RWPE1 (cell line): ENCODE data around the gene RNF138.
"Not testable (repeated sequence)": the region's sequence is repeated elsewhere in the genome, so short reads cannot be mapped to it uniquely, and the experiment has no call there.

ENCODE experiments used
- CTCF ChIA-PET: fragments of 350-600 bp; sonication (Branson Sonifier 250); formaldehyde crosslinking; extraction: SDS; loops from one replicate; lab custom pipeline; 2021; lab: Yijun Ruan, JAX
- POLR2A ChIA-PET: fragments of 400-600 bp; formaldehyde crosslinking; extraction: SDS; loops from one replicate; lab custom pipeline; 2020; ENCODE audit warnings: antibody characterized with exemption; ENCODE audit not compliant: low non-redundant PET; lab: Yijun Ruan, JAX
- DNase-seq: peaks from one replicate; pipeline ENCODE4 v3.0.0; 2012; ENCODE audit warnings: low spot score
- H3K27ac ChIP-seq: fragments of 450-650 bp; 2 replicates; pipeline ENCODE4 v1.5.1; 2017
- TF ChIP-seq, protein P1 (sequence below): fragments of 450-650 bp; conservative IDR thresholded peaks from 2 replicates; pipeline ENCODE4 v1.5.1; 2017; ENCODE audit warnings: low read depth, mild to moderate bottlenecking

The RNF138 gene

DNA sequence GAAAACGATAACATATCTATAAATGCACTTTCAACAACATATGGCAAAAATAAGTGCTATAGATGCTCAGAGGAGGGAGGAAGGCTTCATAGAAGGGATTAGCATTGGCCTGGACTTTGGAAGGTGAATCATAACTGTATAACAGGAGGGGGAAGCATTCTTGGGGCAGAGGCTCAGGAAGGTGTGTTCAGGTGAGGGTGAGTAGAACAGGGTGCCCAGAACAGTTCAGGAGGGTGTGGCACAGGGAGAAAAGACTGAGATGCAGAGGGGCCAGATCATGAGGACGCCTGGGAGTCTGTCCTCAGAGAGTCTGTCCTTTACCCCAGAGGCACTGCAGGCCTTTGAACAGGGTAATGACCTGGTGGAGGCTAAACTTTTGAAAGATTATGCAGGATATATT lies 68.9 kb downstream of the RNF138 start:
- TF ChIP-seq, protein P1, sequence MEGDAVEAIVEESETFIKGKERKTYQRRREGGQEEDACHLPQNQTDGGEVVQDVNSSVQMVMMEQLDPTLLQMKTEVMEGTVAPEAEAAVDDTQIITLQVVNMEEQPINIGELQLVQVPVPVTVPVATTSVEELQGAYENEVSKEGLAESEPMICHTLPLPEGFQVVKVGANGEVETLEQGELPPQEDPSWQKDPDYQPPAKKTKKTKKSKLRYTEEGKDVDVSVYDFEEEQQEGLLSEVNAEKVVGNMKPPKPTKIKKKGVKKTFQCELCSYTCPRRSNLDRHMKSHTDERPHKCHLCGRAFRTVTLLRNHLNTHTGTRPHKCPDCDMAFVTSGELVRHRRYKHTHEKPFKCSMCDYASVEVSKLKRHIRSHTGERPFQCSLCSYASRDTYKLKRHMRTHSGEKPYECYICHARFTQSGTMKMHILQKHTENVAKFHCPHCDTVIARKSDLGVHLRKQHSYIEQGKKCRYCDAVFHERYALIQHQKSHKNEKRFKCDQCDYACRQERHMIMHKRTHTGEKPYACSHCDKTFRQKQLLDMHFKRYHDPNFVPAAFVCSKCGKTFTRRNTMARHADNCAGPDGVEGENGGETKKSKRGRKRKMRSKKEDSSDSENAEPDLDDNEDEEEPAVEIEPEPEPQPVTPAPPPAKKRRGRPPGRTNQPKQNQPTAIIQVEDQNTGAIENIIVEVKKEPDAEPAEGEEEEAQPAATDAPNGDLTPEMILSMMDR: no peak
- no peak overlapping the region for H3K27ac ChIP-seq
- CTCF ChIA-PET: interaction anchor here (0.7 kb wide), 1 partner anchor 191 kb away, joined by 3 read pairs; no protein-coding TSS in a partner anchor
- DNase-seq: no peak
- POLR2A ChIA-PET: no interaction called here

DNA sequence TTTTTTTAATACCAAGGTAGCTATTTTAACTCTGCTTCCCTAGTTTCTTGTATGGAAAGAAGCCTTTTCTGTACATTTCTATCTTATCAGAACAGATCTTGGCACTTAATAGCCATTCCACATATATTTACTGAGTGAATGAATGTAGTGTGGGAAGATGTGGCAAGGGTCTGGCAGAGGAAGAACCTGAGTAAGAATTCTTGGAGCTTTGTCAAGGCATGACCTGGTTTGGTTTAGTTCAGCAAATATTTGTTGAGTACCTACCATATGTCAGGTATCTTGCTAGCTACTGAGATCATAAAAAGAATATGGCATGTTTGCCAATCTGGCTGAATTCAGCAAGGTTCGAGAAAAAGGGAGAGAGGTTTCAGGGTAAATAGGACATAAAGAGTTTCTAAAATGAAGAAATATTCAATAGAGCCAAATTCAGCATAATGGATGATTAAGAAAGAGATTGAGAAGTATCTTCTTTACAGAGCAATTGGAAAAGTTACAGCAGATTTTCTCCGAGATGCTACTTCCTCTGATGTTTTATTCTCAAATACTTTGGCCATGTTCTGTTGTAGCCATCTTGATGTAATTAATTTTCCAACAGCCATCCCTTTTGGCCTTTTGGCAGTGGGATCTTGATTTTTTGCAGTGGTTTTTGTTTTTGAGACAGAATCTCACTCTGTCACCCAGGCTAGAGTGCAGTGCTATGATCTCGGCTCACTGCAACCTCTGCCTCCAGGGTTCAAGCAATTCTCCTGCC lies 76.5 kb downstream of the RNF138 start:
- DNase-seq: no peak
- CTCF ChIA-PET: no interaction called here
- TF ChIP-seq, protein P1: no peak
- H3K27ac ChIP-seq: no peak overlapping the region
- POLR2A ChIA-PET: no interaction called here

DNA sequence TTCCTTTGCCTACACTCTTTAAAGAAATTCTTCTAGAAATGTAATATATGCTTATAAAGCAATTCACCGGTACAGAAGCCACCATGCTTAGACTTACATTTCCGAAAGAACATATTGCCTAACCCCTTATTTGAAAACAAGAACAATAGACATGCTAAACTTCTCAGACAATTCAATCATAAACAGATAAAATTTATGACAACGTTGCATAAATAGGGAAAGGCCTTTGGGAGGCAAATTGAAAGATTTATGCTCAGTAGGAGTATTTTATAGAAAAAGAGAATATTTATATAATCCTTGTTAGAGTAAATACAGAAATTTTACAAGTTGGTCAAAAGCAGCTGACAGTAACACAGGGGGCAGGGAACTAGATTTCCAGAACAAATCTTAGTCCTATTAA lies 82.0 kb downstream of the RNF138 start:
- CTCF ChIA-PET: no interaction called here

DNA sequence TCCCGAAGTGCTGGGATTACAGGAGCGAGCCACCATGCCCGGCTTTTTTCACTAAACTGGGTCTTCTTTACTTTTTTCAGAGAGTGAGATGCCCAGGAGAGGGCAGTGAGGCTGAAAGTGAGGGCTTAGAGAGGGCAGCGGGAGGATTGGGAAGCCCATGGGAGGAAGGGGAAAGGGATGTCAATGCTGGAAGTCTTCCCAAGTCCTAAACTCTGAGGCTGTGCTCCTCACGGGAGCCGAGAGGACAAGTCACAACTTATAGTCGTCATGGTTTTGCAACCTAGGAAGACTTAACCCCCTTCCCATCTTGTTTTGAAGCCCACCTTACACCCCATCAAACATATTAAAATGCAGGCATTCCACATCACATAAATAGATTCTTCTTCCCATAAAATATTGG lies 83.0 kb downstream of the RNF138 start:
- DNase-seq: no peak
- no peak overlapping the region for H3K27ac ChIP-seq
- ChIA-PET CTCF (no interaction called here), POLR2A (no interaction called here)
- TF ChIP-seq, protein P1: no peak

More for the DNA sequence above, 82.0 kb downstream of the RNF138 start:
- TF ChIP-seq, protein P1: no peak
- no peak overlapping the region for H3K27ac ChIP-seq
- POLR2A ChIA-PET: no interaction called here
- no peak for DNase-seq

DNA sequence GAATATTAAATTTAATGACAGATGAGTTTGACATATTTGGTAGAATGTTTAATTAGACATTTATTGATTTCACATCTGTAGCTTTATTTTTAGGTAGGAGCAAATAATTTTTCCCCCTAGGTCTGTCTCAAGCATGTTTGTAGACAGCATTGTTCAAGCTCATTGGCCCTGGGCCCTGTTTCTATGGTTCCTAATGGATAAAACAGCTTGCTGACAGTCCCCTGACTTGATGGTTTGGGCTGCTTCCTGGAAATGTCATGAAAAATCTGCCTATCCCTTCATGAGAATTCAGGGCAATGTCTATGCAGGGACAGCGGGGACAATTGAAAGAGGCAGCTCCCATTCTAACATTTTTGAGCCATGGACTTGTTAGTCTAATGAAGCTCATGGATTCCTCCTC lies 83.6 kb downstream of the RNF138 start:
- no peak overlapping the region for H3K27ac ChIP-seq
- ChIA-PET CTCF (interaction anchor here (1.2 kb wide), 1 partner anchor 295 kb away, joined by 3 read pairs; the partner anchor contains the start of gene GAREM1), POLR2A (no interaction called here)
- TF ChIP-seq, protein P1: no peak
- no peak for DNase-seq

DNA sequence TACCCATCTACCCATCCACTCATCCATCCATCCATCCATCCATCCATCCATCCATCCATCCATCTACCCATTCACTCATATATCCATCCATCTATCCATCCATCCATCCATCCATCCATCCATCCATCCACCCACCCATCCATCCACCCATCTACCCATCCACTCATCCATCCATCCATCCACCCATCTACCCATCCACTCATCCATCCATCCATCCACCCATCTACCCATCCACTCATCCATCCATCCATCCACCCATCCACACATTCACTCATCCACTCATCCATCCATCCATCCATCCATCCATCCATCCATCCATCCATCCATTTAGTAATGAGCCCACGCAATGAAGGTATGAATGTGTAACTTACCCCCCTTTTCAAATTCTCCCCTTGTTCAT lies 85.1 kb downstream of the RNF138 start:
- DNase-seq, H3K27ac ChIP-seq, CTCF ChIA-PET, POLR2A ChIA-PET: not testable (repeated sequence)

DNA sequence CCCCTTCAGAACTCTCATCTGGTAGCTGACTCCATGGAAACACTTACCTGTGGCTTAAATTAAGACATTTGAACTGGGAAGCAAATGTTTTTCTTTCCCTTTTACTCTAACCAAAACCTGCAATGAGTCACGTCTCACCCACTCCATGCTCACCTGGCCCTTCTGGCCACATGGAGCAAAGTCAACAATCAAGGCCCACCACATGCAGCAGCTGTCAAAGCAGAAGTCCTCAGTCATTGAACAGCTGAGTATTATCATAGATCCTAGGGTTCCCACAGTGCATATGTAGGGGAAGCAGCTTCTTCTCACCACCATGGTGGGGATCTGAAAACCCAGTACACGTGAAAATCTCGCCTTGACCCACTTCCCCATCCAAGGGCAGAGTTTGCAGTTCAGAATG lies 85.9 kb downstream of the RNF138 start:
- POLR2A ChIA-PET: no interaction called here

More for the DNA sequence above, 85.9 kb downstream of the RNF138 start:
- TF ChIP-seq, protein P1: no peak
- H3K27ac ChIP-seq: no peak overlapping the region
- CTCF ChIA-PET: no interaction called here
- no peak for DNase-seq
